Psoas muscle (tissue), 8 donors: Measurements from ENCODE around the gene KLRB1. TPM values are rescaled to one million over a fixed set of nuclear protein-coding genes. Genes with fewer than 3 reads are reported as not detected.
"Not testable (repeated sequence)": the region's sequence is repeated elsewhere in the genome, so short reads cannot be mapped to it uniquely, and the experiment has no call there.

Experiments used
- ATAC-seq, 4 donors: fragments of 200-7000 bp; cut with Tn5 transposase; one replicate each; pipeline ENCODE4 v1.9.1; 2020; ENCODE audit warnings: moderate library complexity in 3 of 4, mild to moderate bottlenecking in 2 of 4
- DNase-seq, 2 donors: peaks; one replicate each; pipeline ENCODE4 v3.0.0-alpha.2; 2020
- H3K27ac ChIP-seq: fragments of 200-600 bp; one replicate; pipeline ENCODE4 v1.8.0; 2022
- H3K27me3 ChIP-seq, 3 donors: fragments of 200-600 bp in 1 of 3; one replicate each; pipeline versions ENCODE4 v1.6.1 to v1.8.0; 2013 to 2022; ENCODE audit warnings: low read length in 2 of 3, mild to moderate bottlenecking in 2 of 3, moderate library complexity in 1 of 3; ENCODE audit not compliant: insufficient read depth in 3 of 3
- H3K36me3 ChIP-seq, 2 donors: fragments of 200-600 bp in 1 of 2; one replicate each; pipeline versions ENCODE4 v1.6.1 to v1.8.0; 2013 to 2022; ENCODE audit warnings: low read depth in 1 of 2, mild to moderate bottlenecking in 1 of 2, moderate library complexity in 1 of 2; ENCODE audit not compliant: insufficient read depth in 1 of 2
- H3K4me1 ChIP-seq: fragments of 200-600 bp; one replicate; pipeline ENCODE4 v1.8.0; 2022
- H3K4me3 ChIP-seq: fragments of 200-600 bp; one replicate; pipeline ENCODE4 v1.8.0; 2022; ENCODE audit warnings: mild to moderate bottlenecking
- H3K9me3 ChIP-seq: fragments of 200-600 bp; one replicate; pipeline ENCODE4 v1.8.0; 2022
- WGBS, 3 donors: extraction: QIAGEN DNeasy Blood & Tissue Kit; methylation state at CpG; one replicate each; pipeline versions ENCODE4 v1.1.6 to v1.1.7; 2013; 5-methylcytosine and 5-hydroxymethylcytosine counted together
- intact Hi-C, 2 donors: fragments of 100-400 bp; cut with DNase I; formaldehyde crosslinking; loops; one replicate each; pipeline versions ENCODE4 v1.11.0 to v1.14.2; 2022
- polyA plus RNA-seq, 3 donors: library from polyadenylated mRNA; stranded (reverse); fragments of 200-250 nt; gene quantifications; one replicate each; pipeline ENCODE4 v1.2.3, GENCODE V29; 2013
- total RNA-seq, 4 donors: library from RNA; stranded (reverse); fragmentation: NEBNext Ultra II Directional in 2 of 4; extraction: Animal tissue kit (Norgen Biotek cat#: 25700) in 2 of 4; gene quantifications; one replicate each; pipeline versions ENCODE4 v1.2.1 to v1.2.4, GENCODE V29; 2021 to 2023
- TF ChIP-seq, protein P1 (sequence below): fragments of 200-600 bp; IDR thresholded peaks from one replicate; pipeline ENCODE4 v1.8.0; 2022; ENCODE audit warnings: antibody characterized with exemption
- donor health status: healthy with polysubstance abuse.
- donor health status: DM: no; HTN: no; CAD: no; lungs with moderate emphysema.
- donor health status: Bipolar disorder and iron deficiency.
- donor health status: healthy.
- donor health status: DM: yes; HTN: yes; CAD: no.
- donor health status: DM: no; HTN: no; CAD: no.
- donor health status: DM: no; HTN: no; CAD: no.
- donor health status: DM: yes; HTN: yes; CAD: no.

KLRB1 gene
- total and polyA plus RNA-seq, 7 donors = 0.03 to 0.30 (median 0.13) TPM; not detected in 2

GRCh38 chr12:9626821-9627220 is 19.1 kb upstream of the KLRB1 start:
- no peak overlapping the region for H3K27ac ChIP-seq
- 85 to 87% (median 86%) methylated on average over 2 of the region's 2 CpGs for WGBS, 3 donors
- H3K4me1 ChIP-seq = no peaks in the 10 kb centered on the region
- intact Hi-C loops = no loop called here
- no peaks in the 10 kb centered on the region for H3K9me3 ChIP-seq
- no peak overlapping the region for H3K4me3 ChIP-seq
- H3K36me3 ChIP-seq = no peaks in the 10 kb centered on the region
- no peaks in the 10 kb centered on the region for H3K27me3 ChIP-seq
- no peak for ATAC-seq
- DNase-seq = no peak
- TF ChIP-seq, protein P1, sequence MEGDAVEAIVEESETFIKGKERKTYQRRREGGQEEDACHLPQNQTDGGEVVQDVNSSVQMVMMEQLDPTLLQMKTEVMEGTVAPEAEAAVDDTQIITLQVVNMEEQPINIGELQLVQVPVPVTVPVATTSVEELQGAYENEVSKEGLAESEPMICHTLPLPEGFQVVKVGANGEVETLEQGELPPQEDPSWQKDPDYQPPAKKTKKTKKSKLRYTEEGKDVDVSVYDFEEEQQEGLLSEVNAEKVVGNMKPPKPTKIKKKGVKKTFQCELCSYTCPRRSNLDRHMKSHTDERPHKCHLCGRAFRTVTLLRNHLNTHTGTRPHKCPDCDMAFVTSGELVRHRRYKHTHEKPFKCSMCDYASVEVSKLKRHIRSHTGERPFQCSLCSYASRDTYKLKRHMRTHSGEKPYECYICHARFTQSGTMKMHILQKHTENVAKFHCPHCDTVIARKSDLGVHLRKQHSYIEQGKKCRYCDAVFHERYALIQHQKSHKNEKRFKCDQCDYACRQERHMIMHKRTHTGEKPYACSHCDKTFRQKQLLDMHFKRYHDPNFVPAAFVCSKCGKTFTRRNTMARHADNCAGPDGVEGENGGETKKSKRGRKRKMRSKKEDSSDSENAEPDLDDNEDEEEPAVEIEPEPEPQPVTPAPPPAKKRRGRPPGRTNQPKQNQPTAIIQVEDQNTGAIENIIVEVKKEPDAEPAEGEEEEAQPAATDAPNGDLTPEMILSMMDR = no peak

GRCh38 chr12:9626291-9626690 is 18.6 kb upstream of the KLRB1 start:
- ATAC-seq (no peak), DNase-seq (no peak)
- no peak overlapping the region for H3K4me3 ChIP-seq
- H3K27me3 ChIP-seq = no peaks in the 10 kb centered on the region
- TF ChIP-seq, protein P1 = no peak
- no peaks in the 10 kb centered on the region for H3K36me3 ChIP-seq
- no peak overlapping the region for H3K27ac ChIP-seq
- no peaks in the 10 kb centered on the region for H3K9me3 ChIP-seq
- intact Hi-C loops = no loop called here
- H3K4me1 ChIP-seq = no peaks in the 10 kb centered on the region

GRCh38 chr12:9625019-9625418 is 17.3 kb upstream of the KLRB1 start:
- intact Hi-C loops = no loop called here
- ATAC-seq = no peak
- TF ChIP-seq, protein P1 = no peak
- no peak overlapping the region for H3K27ac ChIP-seq
- DNase-seq = no peak
- WGBS, 3 donors = 88 to 99% (median 98%) methylated on average over 3 of the region's 3 CpGs
- no peak overlapping the region for H3K4me3 ChIP-seq
- H3K4me1 ChIP-seq = no peaks in the 10 kb centered on the region
- no peaks in the 10 kb centered on the region for H3K9me3 ChIP-seq
- H3K27me3 ChIP-seq = no peaks in the 10 kb centered on the region
- H3K36me3 ChIP-seq = no peaks in the 10 kb centered on the region

DNA sequence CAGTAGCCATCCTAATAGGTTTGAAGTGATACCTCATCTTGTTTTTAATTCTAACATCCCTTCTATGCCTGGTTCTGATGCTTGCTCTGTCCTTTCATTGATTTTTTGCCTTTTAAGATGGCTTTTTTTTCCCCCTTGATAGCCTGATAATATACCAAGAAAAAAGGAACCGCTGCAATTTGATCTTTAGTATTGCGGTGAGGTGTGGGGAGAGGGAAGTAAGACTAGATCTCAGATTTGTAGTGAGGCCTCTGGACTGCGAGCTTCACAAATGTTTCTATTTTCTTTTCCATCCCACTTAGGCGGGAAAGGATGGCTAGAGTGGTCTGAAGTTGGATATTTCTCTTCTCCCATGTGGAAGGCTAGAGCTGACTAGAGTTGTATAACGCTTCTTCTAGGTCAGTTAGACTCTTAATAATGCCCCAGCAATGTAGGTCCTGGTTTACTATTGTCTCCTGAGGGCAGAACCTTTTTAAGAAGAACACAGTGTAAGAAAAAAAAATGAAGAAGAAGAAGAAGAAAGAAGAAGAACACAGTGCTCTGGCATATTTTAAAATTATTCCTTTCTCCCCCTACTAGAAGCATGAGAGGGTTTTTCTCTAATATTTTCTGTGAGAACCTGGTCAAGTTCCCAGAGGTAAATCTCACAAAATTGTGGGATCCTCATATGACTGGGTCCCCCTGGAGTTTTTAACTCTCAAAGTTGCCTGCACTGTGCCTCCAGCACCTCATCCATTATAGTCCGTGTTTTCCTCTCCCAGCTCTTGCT is 11.9 kb upstream of the KLRB1 start:
- H3K27me3 ChIP-seq = no peaks in the 10 kb centered on the region
- no peak for DNase-seq
- TF ChIP-seq, protein P1 = no peak
- H3K4me1 ChIP-seq = no peaks in the 10 kb centered on the region
- no peak overlapping the region for H3K4me3 ChIP-seq
- intact Hi-C loops = no loop called here
- H3K27ac ChIP-seq = no peak overlapping the region
- ATAC-seq = no peak
- no peaks in the 10 kb centered on the region for H3K9me3 ChIP-seq
- WGBS, 3 donors = 87 to 91% (median 89%) methylated on average over 6 of the region's 6 CpGs
- no peaks in the 10 kb centered on the region for H3K36me3 ChIP-seq

DNA sequence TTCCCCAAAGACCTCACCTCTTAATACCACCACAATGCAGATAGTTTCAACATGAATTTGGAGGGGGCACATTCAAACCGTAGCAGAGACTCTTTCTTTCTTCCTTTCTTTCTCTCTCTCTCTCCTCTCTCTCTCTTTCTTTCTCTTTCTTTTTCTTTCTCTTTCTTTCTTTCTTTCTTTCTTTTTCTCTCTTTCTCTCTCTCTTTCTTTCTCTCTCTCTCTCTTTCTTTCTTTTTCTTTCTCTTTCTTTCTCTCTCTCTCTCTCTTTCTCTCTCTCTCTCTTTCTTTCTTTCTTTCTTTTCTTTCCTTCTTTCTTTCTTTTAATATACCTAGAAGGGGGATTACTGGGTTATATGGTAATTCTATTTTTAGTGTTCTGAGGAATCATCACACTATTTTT is 11.2 kb upstream of the KLRB1 start:
- WGBS, 3 donors = 93 to 100% (median 96%) methylated on average over 1 of the region's 1 CpG
- H3K4me1 ChIP-seq, H3K4me3 ChIP-seq, ATAC-seq, H3K27ac ChIP-seq, H3K36me3 ChIP-seq, intact Hi-C loops, H3K27me3 ChIP-seq, H3K9me3 ChIP-seq, DNase-seq: not testable (repeated sequence)
